GM19455 (cell line): ENCODE results near the gene LINC00237.

ENCODE experiments used
- ATAC-seq: cut with Tn5 transposase; IDR thresholded peaks from one replicate; pipeline ENCODE4 v1.9.1; 2021; ENCODE audit not compliant: unreplicated experiment

LINC00237 gene

GRCh38 chr20:21125849-21126580, 19.9 kb upstream of the LINC00237 start, which contains the start of gene KIZ:
Gene KIZ, plus strand, starts transcription at chr20:21126082. Its CDS starts 34 bp downstream, at chr20:21126116.
- ATAC-seq, result peak; percentile 93

- ATAC-seq, result peak; percentile 34
Observed at GRCh38 chr20:21125072-21125848, 19.1 kb upstream of the LINC00237 start.

GRCh38 chr20:21124190-21124589, 18.0 kb upstream of the LINC00237 start:
- no peak for ATAC-seq

GRCh38 chr20:21118782-21119181, 12.6 kb upstream of the LINC00237 start:
- no peak for ATAC-seq

- no peak for ATAC-seq
Observed at GRCh38 chr20:21118138-21118537, 12.0 kb upstream of the LINC00237 start.

GRCh38 chr20:21117521-21117920, 11.4 kb upstream of the LINC00237 start:
- ATAC-seq, result no peak

GRCh38 chr20:21114584-21114983, 8.4 kb upstream of the LINC00237 start:
- no peak for ATAC-seq

- no peak for ATAC-seq
Observed at GRCh38 chr20:21113697-21114096, 7.5 kb upstream of the LINC00237 start.

- no peak for ATAC-seq
Observed at GRCh38 chr20:21111416-21111815, 5.3 kb upstream of the LINC00237 start.

- no peak for ATAC-seq
Observed at GRCh38 chr20:21110811-21111210, 4.7 kb upstream of the LINC00237 start.

- ATAC-seq, result no peak
Observed at GRCh38 chr20:21109144-21109543, 3.0 kb upstream of the LINC00237 start.

- no peak for ATAC-seq
Observed at GRCh38 chr20:21105429-21106170, 558 bp downstream of the LINC00237 start.

GRCh38 chr20:21104921-21105320, 1.2 kb downstream of the LINC00237 start:
- ATAC-seq, result no peak

GRCh38 chr20:21104466-21104761, 1.7 kb downstream of the LINC00237 start:
- no peak for ATAC-seq

- no peak for ATAC-seq
Observed at GRCh38 chr20:21103582-21104465, 2.3 kb downstream of the LINC00237 start.

GRCh38 chr20:21102603-21103311, 3.4 kb downstream of the LINC00237 start:
- ATAC-seq, result no peak

GRCh38 chr20:21101932-21102575, 4.1 kb downstream of the LINC00237 start:
- ATAC-seq, result no peak

GRCh38 chr20:21101453-21101931, 4.7 kb downstream of the LINC00237 start:
- ATAC-seq, result peak; percentile 19
